GM12878 (cell line): Measurements from ENCODE around the gene DNAJC7. TPM values are rescaled to one million over a fixed set of nuclear protein-coding genes. Genes with fewer than 3 reads are reported as not detected.

Experiments used
- ATAC-seq: fragments of 200-7000 bp; cut with Tn5 transposase; 3 replicates; pipeline ENCODE4 v1.9.1; 2020; ENCODE audit warnings: mild to moderate bottlenecking, moderate library complexity
- BruUV-seq: library from RNA; stranded (reverse); fragments of 400-500 nt; replicated peaks from 2 replicates; lab custom pipeline; 2021; lab: Mats Ljungman, UMichigan
- CTCF ChIA-PET: fragments of 300-600 bp; sonication (Branson Sonifier 250); formaldehyde crosslinking; extraction: SDS; loops from one replicate; lab custom pipeline; 2021; ENCODE audit warnings: inconsistent platforms; lab: Yijun Ruan, JAX
- POLR2A ChIA-PET: fragments of 350-600 bp; formaldehyde crosslinking; extraction: SDS; loops from one replicate; lab custom pipeline; 2021; ENCODE audit warnings: inconsistent platforms; lab: Charles Lee
- RAD21 ChIA-PET: fragments of 300-600 bp; sonication (Branson Sonifier 250); formaldehyde crosslinking; loops from one replicate; lab custom pipeline; 2023; ENCODE audit warnings: antibody characterized with exemption; ENCODE audit not compliant: unreplicated experiment; lab: Charles Lee
- SMC1A ChIA-PET: fragments of 300-600 bp; sonication (Branson Sonifier 250); formaldehyde crosslinking; loops from one replicate; lab custom pipeline; 2023; ENCODE audit not compliant: unreplicated experiment, uncharacterized antibody; lab: Charles Lee
- DNase-seq: peaks from one replicate; pipeline ENCODE4 v3.0.0-alpha.2; 2011; ENCODE audit warnings: low read depth, low spot score
- FAIRE-seq: peaks from 3 replicates; lab custom pipeline; 2011; peaks lifted over from hg19 to GRCh38; lab: Jason Lieb, UNC
- H2AFZ ChIP-seq: 2 replicates; pipeline ENCODE4 v1.6.0; 2011; ENCODE audit warnings: low read depth, low read length, control low read depth; ENCODE audit not compliant: control insufficient read depth
- H3K27ac ChIP-seq: 2 replicates; pipeline ENCODE4 v1.5.1; 2011; ENCODE audit warnings: control low read depth; ENCODE audit not compliant: control insufficient read depth, insufficient read depth
- H3K27me3 ChIP-seq, 2 experiments: replicated peaks in 1 of 2; 2 replicates each; pipeline versions ENCODE4 v1.6.0 to v1.6.1; 2011; ENCODE audit warnings: low read length in 1 of 2; ENCODE audit not compliant: control insufficient read depth in 2 of 2, insufficient read depth in 2 of 2
- H3K36me3 ChIP-seq, 2 experiments: 2 replicates each; pipeline ENCODE4 v1.5.1; 2011; ENCODE audit warnings: low read length in 1 of 2; ENCODE audit not compliant: control insufficient read depth in 2 of 2, insufficient read depth in 2 of 2
- H3K4me1 ChIP-seq: 2 replicates; pipeline ENCODE4 v1.6.1; 2011; ENCODE audit warnings: mild to moderate bottlenecking, low read length, moderate library complexity, mixed read lengths; ENCODE audit not compliant: control insufficient read depth, insufficient read depth
- H3K4me2 ChIP-seq: 2 replicates; pipeline ENCODE4 v1.6.0; 2011; ENCODE audit warnings: control low read depth; ENCODE audit not compliant: control insufficient read depth, insufficient read depth
- H3K4me3 ChIP-seq: fragments of 200-600 bp; sonication (generic); 2 replicates; pipeline ENCODE4 v1.5.1; 2016
- H3K79me2 ChIP-seq: 2 replicates; pipeline ENCODE4 v1.6.0; 2011; ENCODE audit warnings: low read length; ENCODE audit not compliant: control insufficient read depth, insufficient read depth
- H3K9ac ChIP-seq: 2 replicates; pipeline ENCODE4 v1.8.0; 2011; ENCODE audit warnings: low read length, control low read depth, mixed read lengths; ENCODE audit not compliant: control insufficient read depth, insufficient read depth
- H3K9me3 ChIP-seq: replicated peaks from 3 replicates; pipeline ENCODE4 v1.5.1; 2011; ENCODE audit warnings: mild to moderate bottlenecking, low read length; ENCODE audit not compliant: control insufficient read depth, insufficient read depth
- H4K20me1 ChIP-seq: 2 replicates; pipeline ENCODE4 v1.6.0; 2011; ENCODE audit not compliant: control insufficient read depth, insufficient read depth
- BCL11A ChIP-seq: IDR thresholded peaks from 2 replicates; pipeline ENCODE4 v1.6.1; 2011; ENCODE audit warnings: low read depth, low read length
- BMI1 ChIP-seq: fragments of 450-650 bp; IDR thresholded peaks from 2 replicates; pipeline ENCODE4 v1.6.1; 2016; ENCODE audit warnings: mild to moderate bottlenecking, moderate library complexity, borderline replicate concordance
- CREM ChIP-seq: IDR thresholded peaks from 2 replicates; pipeline ENCODE4 v1.6.1; 2014; ENCODE audit warnings: antibody characterized with exemption, low read depth
- ETV6 ChIP-seq, 2 experiments: fragments of 450-650 bp in 1 of 2; IDR thresholded peaks in 1 of 2; conservative IDR thresholded peaks in 1 of 2; 2 replicates each; pipeline ENCODE4 v1.6.1; 2014; ENCODE audit warnings: antibody characterized with exemption in 1 of 2, borderline replicate concordance in 1 of 2, low read depth in 1 of 2, mild to moderate bottlenecking in 1 of 2, moderate library complexity in 1 of 2
- KDM1A ChIP-seq: fragments of 200-600 bp; sonication (generic); IDR thresholded peaks from 2 replicates; pipeline ENCODE4 v1.6.1; 2016; ENCODE audit warnings: borderline replicate concordance
- MXI1 ChIP-seq: fragments of 150-350 bp; IDR thresholded peaks from 2 replicates; pipeline ENCODE4 v1.6.1; 2011; ENCODE audit warnings: low read depth, mild to moderate bottlenecking, inconsistent platforms, low read length, improper control_type of control experiment
- NBN ChIP-seq: fragments of 450-650 bp; IDR thresholded peaks from 2 replicates; pipeline ENCODE4 v1.6.1; 2016
- PBX3 ChIP-seq: IDR thresholded peaks from 2 replicates; pipeline ENCODE4 v1.6.1; 2011; ENCODE audit warnings: mild to moderate bottlenecking, low read depth, low read length, moderate library complexity; ENCODE audit not compliant: insufficient replicate concordance
- SKIL ChIP-seq: fragments of 450-650 bp; IDR thresholded peaks from 2 replicates; pipeline ENCODE4 v1.6.1; 2017; ENCODE audit warnings: mild to moderate bottlenecking, low read depth, inconsistent platforms; ENCODE audit not compliant: poor library complexity, severe bottlenecking
- SREBF1 ChIP-seq: IDR thresholded peaks from 2 replicates; pipeline ENCODE4 v1.6.1; 2012; ENCODE audit warnings: mild to moderate bottlenecking, low read length
- SRF ChIP-seq, 2 experiments: IDR thresholded peaks; 2 replicates each; pipeline ENCODE4 v1.6.1; 2011; ENCODE audit warnings: low read depth in 2 of 2, low read length in 2 of 2, mild to moderate bottlenecking in 1 of 2, moderate library complexity in 1 of 2
- WGBS: methylation state at CpG from one replicate; pipeline ENCODE4 v1.1.6; 2016; ENCODE audit warnings: low lambda C conversion rate; ENCODE audit not compliant: insufficient replicate concordance, insufficient coverage; ENCODE audit errors: missing lambda C conversion rate; 5-methylcytosine and 5-hydroxymethylcytosine counted together
- in situ Hi-C: fragments of 300-500 bp; cut with MboI; formaldehyde crosslinking; loops from 9 replicates; pipeline ENCODE4 v1.14.3; 2018; ENCODE audit warnings: mixed read lengths
- intact Hi-C: fragments of 100-400 bp; cut with micrococcal nuclease; formaldehyde crosslinking; loops from one replicate; pipeline ENCODE4 v1.14.2; 2022; ENCODE audit not compliant: unreplicated experiment
- polyA plus RNA-seq, 11 experiments: library from polyadenylated mRNA; depleted of rRNA in 4 of 11; unstranded in 6 of 11; stranded (reverse) in 5 of 11; fragments of >200 nt; fragmentation: Nextera tagmentation in 4 of 11; fragmentation: Illumina TruSeq in 1 of 11; extraction: Ambion mirVana in 4 of 11; extraction: Trizol in 1 of 11; gene quantifications; 1 replicate in 1 of 11; 2 replicates in 10 of 11; pipeline versions ENCODE4 v1.2.1 to v1.2.3, GENCODE V29; 2011 to 2016; ENCODE audit warnings: inconsistent platforms in 2 of 11, missing spikeins in 2 of 11, low read depth in 1 of 11
- total RNA-seq, 4 experiments: library from RNA; depleted of rRNA in 3 of 4; stranded (reverse); fragments of >200 nt in 3 of 4; fragmentation: Illumina TruSeq in 1 of 4; extraction: Trizol in 1 of 4; gene quantifications; 2 replicates each; pipeline versions ENCODE4 v1.2.1 to v1.2.3, GENCODE V29; 2013 to 2021

Gene DNAJC7
- total and polyA plus RNA-seq, 10 of the 15 experiments (the other 5 are each of a cell fraction or from before 2014, with no cell fraction given) = 60.1 to 173 (median 94.9) TPM

GRCh38 chr17:41943492-41943891 lies 73.7 kb downstream of the DNAJC7 start:
- 5% methylated on average over 3 of the region's 3 CpGs for WGBS
- in situ Hi-C loops = no loop called here
- no peak for DNase-seq
- H3K9ac ChIP-seq = no peak overlapping the region
- no peaks in the 10 kb centered on the region for H3K79me2 ChIP-seq
- intact Hi-C loops = no loop called here
- no peak for FAIRE-seq
- H3K4me3 ChIP-seq = no peak overlapping the region
- ChIA-PET SMC1A (interaction anchor here (1.3 kb wide), 1 partner anchor 17 kb away, joined by 4 read pairs; no protein-coding TSS in a partner anchor), CTCF (no interaction called here), POLR2A (no interaction called here), RAD21 (no interaction called here)
- TF ChIP-seq CREM (no peak), PBX3 (no peak), BMI1 (no peak)
- no peaks in the 10 kb centered on the region for H3K27me3 ChIP-seq
- H2AFZ ChIP-seq = no peak overlapping the region
- no peak for ATAC-seq
- H3K4me1 ChIP-seq = no peaks in the 10 kb centered on the region
- H3K27ac ChIP-seq = no peak overlapping the region
- H3K36me3 ChIP-seq = no peaks in the 10 kb centered on the region
- BruUV-seq = no TSS peak
- H4K20me1 ChIP-seq = no peaks in the 10 kb centered on the region
- no peaks in the 10 kb centered on the region for H3K9me3 ChIP-seq
- H3K4me2 ChIP-seq = no peak overlapping the region

- Histone ChIP-seq H3K27ac (no peak overlapping the region), H2AFZ (no peak overlapping the region), H3K79me2 (no peaks in the 10 kb centered on the region), H3K4me3 (no peak overlapping the region), H3K4me1 (peaks cover 2% of the 10 kb centered on the region), H3K9me3 (no peaks in the 10 kb centered on the region), H3K4me2 (no peak overlapping the region), H3K36me3 (no peaks in the 10 kb centered on the region), H3K27me3 (no peaks in the 10 kb centered on the region), H4K20me1 (no peaks in the 10 kb centered on the region), H3K9ac (no peak overlapping the region)
- 70% methylated on average over 8 of the region's 8 CpGs for WGBS
- ATAC-seq = no peak
- BruUV-seq = no TSS peak
- ChIA-PET POLR2A (no interaction called here), RAD21 (no interaction called here), CTCF (no interaction called here), SMC1A (no interaction called here)
- no peak for DNase-seq
- in situ Hi-C loops (no loop called here), intact Hi-C loops (no loop called here)
- no peak for FAIRE-seq
- TF ChIP-seq ETV6 (conservative IDR thresholded peaks at IDR 0.05 in 1 of 2, IDR thresholded peaks at IDR 0.05 in 1 of 2; ENCODE audit: borderline replicate concordance in 1 of 2, low read depth in 1 of 2) = no peak
- no peak for TF ChIP-seq SKIL
- TF ChIP-seq MXI1 = no peak
- TF ChIP-seq BCL11A = no peak
- no peak for TF ChIP-seq SREBF1
- no peak for TF ChIP-seq NBN
- no peak for TF ChIP-seq SRF (IDR thresholded peaks at IDR 0.05; ENCODE audit: low read depth in 2 of 2, low read length in 2 of 2)
- TF ChIP-seq KDM1A = no peak
Observed at GRCh38 chr17:41942626-41943373, 74.4 kb downstream of the DNAJC7 start.
